GM06990 (cell line): Measurements from ENCODE around the gene TRMT112.
"Not testable (repeated sequence)": the region's sequence is repeated elsewhere in the genome, so short reads cannot be mapped to it uniquely, and the experiment has no call there.

ENCODE experiments used
- DNase-seq: peaks from one replicate; pipeline ENCODE4 v3.0.0-alpha.2; 2011; ENCODE audit not compliant: insufficient read length; ENCODE audit errors: extremely low read depth
- H3K27me3 ChIP-seq: replicated peaks from 2 replicates; pipeline ENCODE4 v1.6.0; 2011; ENCODE audit warnings: low read length; ENCODE audit not compliant: control insufficient read depth, insufficient read depth
- H3K36me3 ChIP-seq: 2 replicates; pipeline ENCODE4 v1.5.1; 2011; ENCODE audit warnings: low read length; ENCODE audit not compliant: control insufficient read depth, insufficient read depth
- H3K4me3 ChIP-seq: replicated peaks from 2 replicates; pipeline ENCODE4 v1.5.1; 2011; ENCODE audit warnings: low read depth, mild to moderate bottlenecking, control low read depth, low read length
- TF ChIP-seq, protein P1 (sequence below): IDR thresholded peaks from 2 replicates; pipeline ENCODE4 v1.5.1; 2011; ENCODE audit warnings: low read length, control low read depth, mild to moderate bottlenecking, inconsistent platforms; ENCODE audit not compliant: insufficient read depth, poor library complexity, severe bottlenecking

The TRMT112 gene

DNA sequence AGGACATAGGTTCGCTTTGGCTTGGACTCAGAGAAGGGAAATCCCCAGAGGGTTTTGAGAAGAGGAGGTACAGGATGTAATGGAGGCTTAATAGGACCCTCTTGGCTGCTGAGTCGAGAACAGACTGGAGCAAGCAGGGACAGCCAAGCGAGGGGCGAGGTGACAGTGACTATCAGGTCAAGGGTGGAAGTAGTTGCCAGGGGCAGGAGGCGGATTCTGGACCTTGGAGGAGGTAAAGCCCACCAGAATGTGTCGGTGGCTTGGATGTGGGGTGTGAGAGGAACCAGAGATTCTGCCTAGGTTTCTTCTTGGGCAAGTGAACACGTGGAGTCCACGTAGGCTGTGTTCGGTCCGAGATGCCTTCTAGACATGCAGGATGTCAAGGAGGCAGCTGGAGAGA lies 4.4 kb downstream of the TRMT112 start:
- no peak for DNase-seq
- Histone ChIP-seq H3K36me3 (peaks cover 16% of the 10 kb centered on the region), H3K4me3 (no peak overlapping the region), H3K27me3 (no peaks in the 10 kb centered on the region)
- TF ChIP-seq, protein P1, sequence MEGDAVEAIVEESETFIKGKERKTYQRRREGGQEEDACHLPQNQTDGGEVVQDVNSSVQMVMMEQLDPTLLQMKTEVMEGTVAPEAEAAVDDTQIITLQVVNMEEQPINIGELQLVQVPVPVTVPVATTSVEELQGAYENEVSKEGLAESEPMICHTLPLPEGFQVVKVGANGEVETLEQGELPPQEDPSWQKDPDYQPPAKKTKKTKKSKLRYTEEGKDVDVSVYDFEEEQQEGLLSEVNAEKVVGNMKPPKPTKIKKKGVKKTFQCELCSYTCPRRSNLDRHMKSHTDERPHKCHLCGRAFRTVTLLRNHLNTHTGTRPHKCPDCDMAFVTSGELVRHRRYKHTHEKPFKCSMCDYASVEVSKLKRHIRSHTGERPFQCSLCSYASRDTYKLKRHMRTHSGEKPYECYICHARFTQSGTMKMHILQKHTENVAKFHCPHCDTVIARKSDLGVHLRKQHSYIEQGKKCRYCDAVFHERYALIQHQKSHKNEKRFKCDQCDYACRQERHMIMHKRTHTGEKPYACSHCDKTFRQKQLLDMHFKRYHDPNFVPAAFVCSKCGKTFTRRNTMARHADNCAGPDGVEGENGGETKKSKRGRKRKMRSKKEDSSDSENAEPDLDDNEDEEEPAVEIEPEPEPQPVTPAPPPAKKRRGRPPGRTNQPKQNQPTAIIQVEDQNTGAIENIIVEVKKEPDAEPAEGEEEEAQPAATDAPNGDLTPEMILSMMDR = no peak

DNA sequence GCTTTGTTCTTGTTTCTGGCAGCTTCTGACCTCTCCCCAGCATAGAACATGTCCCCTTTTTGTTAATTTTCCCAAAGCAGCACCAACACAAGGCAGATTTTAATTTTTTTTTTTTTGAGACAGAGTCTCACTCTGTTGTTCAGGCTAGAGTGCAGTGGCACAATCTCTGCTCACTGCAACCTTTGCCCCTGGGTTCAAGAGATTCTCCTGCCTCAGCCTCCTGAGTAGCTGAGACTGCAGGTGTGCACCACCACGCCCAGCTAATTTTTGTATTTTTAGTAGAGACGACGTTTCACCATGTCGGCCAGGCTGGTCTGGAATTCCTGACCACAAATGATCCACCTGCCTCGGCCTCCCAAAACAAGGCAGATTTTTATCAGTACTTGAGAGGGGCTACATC lies 9.6 kb downstream of the TRMT112 start:
- not testable (repeated sequence) for H3K27me3 ChIP-seq, H3K4me3 ChIP-seq, H3K36me3 ChIP-seq, DNase-seq

DNA sequence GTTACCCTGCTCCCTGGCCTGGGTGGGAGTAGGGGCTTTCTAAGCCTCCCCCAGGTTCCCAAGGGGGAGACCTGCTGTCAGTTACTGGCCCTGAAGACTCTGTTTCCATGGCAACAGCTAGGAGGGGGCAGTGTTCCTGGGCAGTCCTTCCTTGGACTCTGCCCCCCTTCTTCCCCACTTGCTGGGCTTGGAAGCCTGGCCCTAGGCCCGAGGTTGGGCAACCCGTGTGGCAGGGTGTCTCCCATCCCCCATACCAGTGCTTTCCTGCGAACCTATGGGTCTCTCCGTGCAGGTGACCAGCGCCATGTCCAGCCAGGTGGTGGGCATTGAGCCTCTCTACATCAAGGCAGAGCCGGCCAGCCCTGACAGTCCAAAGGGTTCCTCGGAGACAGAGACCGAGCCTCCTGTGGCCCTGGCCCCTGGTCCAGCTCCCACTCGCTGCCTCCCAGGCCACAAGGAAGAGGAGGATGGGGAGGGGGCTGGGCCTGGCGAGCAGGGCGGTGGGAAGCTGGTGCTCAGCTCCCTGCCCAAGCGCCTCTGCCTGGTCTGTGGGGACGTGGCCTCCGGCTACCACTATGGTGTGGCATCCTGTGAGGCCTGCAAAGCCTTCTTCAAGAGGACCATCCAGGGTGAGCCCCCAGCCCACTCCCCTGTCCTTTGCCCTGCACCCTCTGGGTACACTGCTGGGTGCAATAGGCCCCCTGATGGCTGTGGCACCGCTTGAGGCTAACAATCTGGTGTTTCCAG lies 10.3 kb downstream of the TRMT112 start:
- Histone ChIP-seq H3K4me3 (peak overlapping the region; percentile 83), H3K36me3 (peaks cover 5% of the 10 kb centered on the region), H3K27me3 (no peaks in the 10 kb centered on the region)
- TF ChIP-seq, protein P1 = no peak
- DNase-seq = no peak

DNA sequence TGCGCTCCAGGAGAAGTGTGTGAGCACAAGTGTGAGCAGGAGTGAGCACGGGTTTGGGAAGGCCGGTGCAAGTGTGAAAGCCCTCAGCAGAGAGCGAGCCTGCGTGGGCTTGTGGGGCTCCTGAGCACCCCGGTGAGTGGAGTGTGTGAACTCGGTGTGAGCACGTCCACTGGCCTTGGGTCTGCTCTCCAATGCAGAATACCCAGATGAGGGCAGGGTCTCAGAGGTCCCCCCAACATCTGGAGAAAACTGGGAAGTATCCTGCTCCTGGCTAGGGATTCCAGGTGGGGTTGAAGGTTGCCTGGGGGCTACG lies 10.8 kb downstream of the TRMT112 start:
- no peak for DNase-seq
- Histone ChIP-seq H3K4me3 (peak overlapping the region; percentile 83), H3K36me3 (peaks cover 5% of the 10 kb centered on the region), H3K27me3 (no peaks in the 10 kb centered on the region)
- TF ChIP-seq, protein P1 = no peak

GRCh38 chr11:64305691-64306562 lies 11.4 kb downstream of the TRMT112 start:
- peak; percentile 77 for DNase-seq
- TF ChIP-seq, protein P1 = peak; percentile 72

DNA sequence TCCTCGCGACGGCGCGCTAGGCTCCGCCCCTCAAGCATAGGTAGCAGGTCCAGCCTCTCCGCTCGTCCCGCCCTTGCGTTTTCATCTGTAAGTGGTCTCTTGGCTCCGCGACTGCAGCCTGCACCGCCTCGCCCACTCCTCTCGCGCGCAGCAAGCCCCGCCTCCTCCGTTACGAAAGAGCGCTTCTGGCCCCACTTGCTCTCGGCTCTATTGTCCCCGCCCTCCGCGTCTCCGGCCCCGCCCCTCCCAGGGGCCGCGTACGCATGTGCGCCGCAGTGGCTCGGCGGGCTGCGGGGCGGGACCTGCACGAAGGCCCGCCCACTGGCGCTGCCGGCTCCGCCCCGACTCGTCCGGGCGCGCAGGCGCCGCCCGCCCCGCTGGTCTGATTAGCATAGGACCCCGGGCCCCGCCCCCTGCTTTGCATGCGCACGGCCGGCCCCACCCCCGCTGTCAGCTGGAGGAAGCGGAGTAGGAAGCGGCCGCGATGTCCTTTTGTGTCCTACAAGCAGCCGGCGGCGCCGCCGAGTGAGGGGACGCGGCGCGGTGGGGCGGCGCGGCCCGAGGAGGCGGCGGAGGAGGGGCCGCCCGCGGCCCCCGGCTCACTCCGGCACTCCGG lies 12.2 kb downstream of the TRMT112 start, which contains the start of gene ESRRA:
TSS of gene ESRRA (plus strand) at position 450 of the 616 bp plus-strand sequence. CDS start 1,656 bp downstream, outside the sequence.
- H3K27me3 ChIP-seq = no peaks in the 10 kb centered on the region; the same call in 1 of the 2 replicates
- peaks cover 3% of the 10 kb centered on the region for H3K36me3 ChIP-seq
- DNase-seq = peak; percentile 99
- peak within 1 kb of the TSS; percentile 83 for H3K4me3 ChIP-seq
- TF ChIP-seq, protein P1 = no peak

More at GRCh38 chr11:64305691-64306562, 11.4 kb downstream of the TRMT112 start:
- Histone ChIP-seq H3K27me3 (no peaks in the 10 kb centered on the region), H3K36me3 (peaks cover 3% of the 10 kb centered on the region), H3K4me3 (peak overlapping the region; percentile 83)
